ENCODE results near the gene EXOSC9.

DNA sequence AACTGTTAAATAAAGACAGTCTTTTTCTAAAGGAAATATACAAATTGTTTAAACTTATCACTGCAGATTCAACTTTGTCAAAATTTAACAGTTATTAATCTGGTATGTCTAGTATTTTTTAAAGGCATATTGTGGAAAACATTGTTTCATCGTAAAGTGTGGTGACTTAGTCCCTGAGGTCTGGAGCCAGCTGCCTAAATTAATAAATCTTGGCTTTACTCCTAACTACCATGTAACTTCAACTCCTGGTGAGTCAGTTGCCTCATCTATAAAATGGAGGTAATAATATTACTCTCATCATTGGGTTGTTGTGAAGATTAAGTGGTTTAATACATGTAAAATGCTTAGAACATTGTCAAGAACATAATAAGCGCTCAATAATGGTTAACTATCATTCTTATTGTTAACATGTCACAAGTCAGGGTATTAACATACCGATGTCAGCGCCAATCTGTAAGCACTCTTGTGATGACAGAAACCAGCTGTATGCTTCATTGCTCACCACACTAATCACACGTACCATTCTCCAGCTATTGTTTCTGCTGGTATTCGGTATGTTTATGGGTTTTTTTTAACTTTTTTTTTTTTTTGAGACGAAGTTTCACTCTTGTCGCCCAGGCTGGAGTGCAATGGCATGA lies 22.0 kb upstream of the EXOSC9 start:
- no peak for TF ChIP-seq POLR2AphosphoS5 (IDR thresholded peaks at IDR 0.05)
- no peak for TF ChIP-seq POLR2A (IDR thresholded peaks at IDR 0.05)
- TF ChIP-seq, protein P1, sequence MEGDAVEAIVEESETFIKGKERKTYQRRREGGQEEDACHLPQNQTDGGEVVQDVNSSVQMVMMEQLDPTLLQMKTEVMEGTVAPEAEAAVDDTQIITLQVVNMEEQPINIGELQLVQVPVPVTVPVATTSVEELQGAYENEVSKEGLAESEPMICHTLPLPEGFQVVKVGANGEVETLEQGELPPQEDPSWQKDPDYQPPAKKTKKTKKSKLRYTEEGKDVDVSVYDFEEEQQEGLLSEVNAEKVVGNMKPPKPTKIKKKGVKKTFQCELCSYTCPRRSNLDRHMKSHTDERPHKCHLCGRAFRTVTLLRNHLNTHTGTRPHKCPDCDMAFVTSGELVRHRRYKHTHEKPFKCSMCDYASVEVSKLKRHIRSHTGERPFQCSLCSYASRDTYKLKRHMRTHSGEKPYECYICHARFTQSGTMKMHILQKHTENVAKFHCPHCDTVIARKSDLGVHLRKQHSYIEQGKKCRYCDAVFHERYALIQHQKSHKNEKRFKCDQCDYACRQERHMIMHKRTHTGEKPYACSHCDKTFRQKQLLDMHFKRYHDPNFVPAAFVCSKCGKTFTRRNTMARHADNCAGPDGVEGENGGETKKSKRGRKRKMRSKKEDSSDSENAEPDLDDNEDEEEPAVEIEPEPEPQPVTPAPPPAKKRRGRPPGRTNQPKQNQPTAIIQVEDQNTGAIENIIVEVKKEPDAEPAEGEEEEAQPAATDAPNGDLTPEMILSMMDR (IDR thresholded peaks at IDR 0.05) = no peak

Data from transverse colon (tissue), 4 donors.